Activated CD4-positive, alpha-beta T cell treated with anti-CD3 and anti-CD28 coated beads, Interleukin-2, amount 50 U/mL, for 24 hours (primary cell): ENCODE data around the gene ZFPL1.

Experiments
- DNase-seq, 2 donors: peaks; one replicate each; pipeline ENCODE4 v3.0.0-alpha.2; 2020; ENCODE audit warnings: low read depth in 1 of 2, low spot score in 1 of 2

ZFPL1 gene

GRCh38 chr11:65128182-65129145 is 44.4 kb downstream of the ZFPL1 start:
- DNase-seq, result no peak

- DNase-seq, result no peak
Measured at GRCh38 chr11:65129649-65130441, 45.8 kb downstream of the ZFPL1 start.

- DNase-seq, result no peak
Measured at GRCh38 chr11:65130631-65131416, 46.8 kb downstream of the ZFPL1 start.

- DNase-seq, result no peak
Measured at GRCh38 chr11:65131417-65131776, 47.4 kb downstream of the ZFPL1 start.

DNA sequence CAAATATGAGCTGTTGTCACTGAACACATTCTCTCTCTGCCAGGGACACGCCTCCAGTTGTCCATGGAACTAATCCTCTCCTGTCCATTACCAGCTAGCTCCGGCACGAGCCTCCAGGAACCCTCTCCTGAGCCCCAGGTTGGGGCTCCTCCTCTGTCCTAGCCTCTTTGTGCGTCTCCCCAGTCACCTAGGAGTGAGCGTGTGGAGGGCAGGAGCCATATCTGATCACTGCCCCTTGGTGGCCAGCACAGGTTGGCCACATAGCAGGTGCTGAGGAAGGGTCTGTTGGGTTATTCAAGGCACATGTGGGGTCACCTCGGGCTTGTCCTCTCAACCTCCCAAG is 47.8 kb downstream of the ZFPL1 start:
- DNase-seq, result no peak

DNA sequence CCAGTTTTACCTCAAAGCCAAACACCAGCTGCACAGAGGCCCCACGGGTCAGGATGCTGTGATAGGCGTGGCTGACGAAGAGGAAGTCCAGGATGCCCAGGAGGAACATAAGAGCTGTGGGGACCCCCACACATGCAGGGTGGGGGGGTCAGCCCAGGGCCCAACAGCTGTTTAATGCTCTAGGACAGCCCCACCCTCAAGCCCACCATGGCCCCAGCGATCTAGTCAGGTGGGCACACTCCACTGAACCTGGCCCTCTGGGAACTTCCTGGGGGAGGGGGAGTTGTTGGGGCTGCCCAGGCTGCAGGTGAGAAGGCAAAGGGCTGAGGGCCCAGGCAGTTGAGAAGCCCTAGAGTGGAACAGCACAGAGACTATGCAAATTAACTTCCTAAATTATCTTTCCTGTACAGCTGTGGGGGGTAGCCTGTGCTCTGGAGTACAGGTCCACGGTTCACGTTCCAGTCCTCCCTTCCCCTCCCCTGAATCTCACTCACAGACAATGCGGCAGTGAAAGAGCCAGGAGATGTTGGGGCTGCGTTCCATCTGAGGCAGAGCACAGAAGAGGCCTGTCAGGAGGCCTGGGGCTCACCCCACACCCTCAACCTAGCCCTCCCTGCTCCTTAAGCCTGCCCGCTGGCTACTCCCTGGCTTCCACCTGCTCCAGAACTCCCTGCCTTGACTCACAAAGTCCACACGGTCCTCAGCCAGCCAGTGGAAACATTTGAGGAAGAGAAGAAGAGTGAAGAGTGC is 48.4 kb downstream of the ZFPL1 start:
- DNase-seq, result no peak

DNA sequence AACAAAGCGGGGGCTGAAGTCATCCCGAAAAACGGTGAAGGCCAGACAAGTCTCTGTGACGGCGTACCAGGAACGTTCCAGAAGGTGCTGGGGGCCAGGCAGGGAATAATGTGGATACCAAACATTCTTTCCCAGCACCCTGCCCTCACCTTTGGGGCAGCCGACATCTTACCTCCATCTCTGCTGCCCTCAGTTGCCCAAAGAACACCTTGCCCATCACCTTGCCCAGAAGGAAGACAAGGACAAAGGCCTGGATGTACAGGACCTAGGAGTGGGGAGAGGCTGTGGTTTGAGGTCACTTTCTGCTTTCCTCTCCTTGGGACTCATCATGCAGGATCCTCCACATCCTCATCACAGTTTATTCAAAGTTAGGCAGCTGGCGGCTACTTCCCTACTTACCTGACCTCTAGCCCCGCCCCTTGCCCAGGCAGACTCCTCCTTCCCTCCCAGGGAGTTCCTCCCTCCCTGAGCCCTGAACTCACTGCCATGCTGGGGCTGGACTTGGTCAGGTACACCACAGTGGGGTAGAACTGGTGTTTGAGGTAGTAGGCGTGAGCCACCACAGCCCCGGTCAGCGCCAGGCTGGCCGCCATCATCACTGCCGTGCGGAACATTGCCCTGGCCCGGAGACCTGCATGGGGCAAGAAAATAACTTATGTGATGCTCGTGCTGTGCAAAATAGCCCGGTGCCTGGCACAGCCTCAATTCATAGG is 49.1 kb downstream of the ZFPL1 start:
- no peak for DNase-seq

DNA sequence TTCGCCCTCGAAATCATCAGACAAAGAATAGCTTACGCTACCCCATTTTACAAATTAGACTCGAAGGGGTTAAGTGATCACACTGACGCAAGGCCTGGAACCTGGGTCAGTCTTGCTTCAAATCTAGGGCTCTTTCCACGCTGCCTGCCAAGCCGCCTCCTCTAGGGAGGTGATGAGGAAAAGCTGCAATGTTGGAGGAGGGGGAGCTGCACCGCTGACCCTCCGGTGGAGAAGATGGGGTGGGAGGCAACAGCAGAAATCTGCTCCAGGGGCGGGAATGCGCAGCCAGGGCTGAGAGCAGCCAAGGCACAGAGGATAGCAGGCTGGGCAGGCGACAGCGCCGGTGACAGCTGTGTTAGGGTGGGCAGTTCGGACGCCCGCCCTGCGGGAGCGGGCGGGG is 49.7 kb downstream of the ZFPL1 start:
- no peak for DNase-seq

- peak; percentile 90 for DNase-seq
Measured at GRCh38 chr11:65134240-65134951, 50.4 kb downstream of the ZFPL1 start, which contains the start of gene SYVN1. Gene SYVN1 (minus strand): TSS chr11:65134519. CDS start chr11:65133601, 918 bp downstream.

GRCh38 chr11:65134952-65135632 is 51.1 kb downstream of the ZFPL1 start:
- peak in 1 of 2 donors; percentile 85 for DNase-seq

GRCh38 chr11:65135633-65136145 is 51.7 kb downstream of the ZFPL1 start:
- DNase-seq, result no peak

DNA sequence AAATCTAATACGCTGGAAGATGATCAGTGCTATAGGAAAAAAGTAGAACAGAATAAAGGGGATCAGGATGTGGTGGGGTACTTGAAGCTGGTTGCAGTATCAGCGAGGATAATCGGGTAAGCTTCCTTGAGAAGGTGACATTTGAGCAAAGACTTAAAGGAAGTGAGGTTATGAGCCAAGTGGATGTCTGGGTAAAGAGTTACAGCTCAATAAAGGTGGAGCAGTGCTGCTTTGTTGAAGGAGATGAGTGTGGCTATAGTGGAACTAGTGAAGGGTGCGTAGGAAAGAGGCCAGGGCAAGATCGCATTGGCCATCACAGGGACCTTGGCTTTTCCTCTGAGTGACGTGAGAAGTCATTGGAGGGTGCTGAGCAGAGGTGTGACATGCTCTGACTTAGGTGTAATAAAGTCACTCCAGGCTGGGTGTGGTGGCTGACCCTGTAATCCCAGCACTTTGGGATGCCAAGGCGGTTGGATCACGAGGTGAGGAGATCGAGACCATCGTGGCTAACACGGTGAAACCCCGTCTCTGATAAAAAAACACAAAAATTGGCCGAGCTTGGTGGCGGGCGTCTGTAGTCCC is 52.6 kb downstream of the ZFPL1 start:
- no peak for DNase-seq
